HG03378 (cell line): Measurements from ENCODE around the gene OSR1.
"Not testable (repeated sequence)": the region's sequence is repeated elsewhere in the genome, so short reads cannot be mapped to it uniquely, and the experiment has no call there.

Experiments
- ATAC-seq: cut with Tn5 transposase; IDR thresholded peaks from one replicate; pipeline ENCODE4 v1.9.1; 2021; ENCODE audit warnings: mild to moderate bottlenecking, moderate library complexity; ENCODE audit not compliant: unreplicated experiment

The OSR1 gene

GRCh38 chr2:19358242-19359020 lies at the start of gene OSR1:
OSR1 (minus strand) TSS chr2:19358623; CDS start chr2:19353805, 4,818 bp downstream.
- no peak for ATAC-seq

- ATAC-seq = no peak
Measured at GRCh38 chr2:19403785-19404184, 45.4 kb upstream of the OSR1 start.

- no peak for ATAC-seq
Measured at GRCh38 chr2:19392191-19392590, 33.8 kb upstream of the OSR1 start.

GRCh38 chr2:19389469-19389868 lies 31.0 kb upstream of the OSR1 start:
- ATAC-seq = not testable (repeated sequence)

GRCh38 chr2:19380532-19380931 lies 22.1 kb upstream of the OSR1 start:
- ATAC-seq = no peak

GRCh38 chr2:19378939-19379338 lies 20.5 kb upstream of the OSR1 start:
- no peak for ATAC-seq

GRCh38 chr2:19377717-19378116 lies 19.3 kb upstream of the OSR1 start:
- ATAC-seq = no peak

- no peak for ATAC-seq
Measured at GRCh38 chr2:19373352-19373751, 14.9 kb upstream of the OSR1 start.

GRCh38 chr2:19371996-19372582 lies 13.7 kb upstream of the OSR1 start:
- ATAC-seq = no peak

- no peak for ATAC-seq
Measured at GRCh38 chr2:19369341-19369955, 11.0 kb upstream of the OSR1 start.

GRCh38 chr2:19368760-19369159 lies 10.3 kb upstream of the OSR1 start:
- no peak for ATAC-seq

GRCh38 chr2:19367326-19367725 lies 8.9 kb upstream of the OSR1 start:
- ATAC-seq = no peak

- no peak for ATAC-seq
Measured at GRCh38 chr2:19365126-19365525, 6.7 kb upstream of the OSR1 start.

GRCh38 chr2:19364014-19364413 lies 5.6 kb upstream of the OSR1 start:
- ATAC-seq = no peak

- ATAC-seq = no peak
Measured at GRCh38 chr2:19363474-19363778, 5.0 kb upstream of the OSR1 start.

GRCh38 chr2:19362755-19363473 lies 4.5 kb upstream of the OSR1 start:
- peak; percentile 51 for ATAC-seq

- no peak for ATAC-seq
Measured at GRCh38 chr2:19362094-19362754, 3.8 kb upstream of the OSR1 start.

- ATAC-seq = no peak
Measured at GRCh38 chr2:19361325-19361990, 3.0 kb upstream of the OSR1 start.

GRCh38 chr2:19360966-19361321 lies 2.5 kb upstream of the OSR1 start:
- ATAC-seq = no peak

- no peak for ATAC-seq
Measured at GRCh38 chr2:19360266-19360965, 2.0 kb upstream of the OSR1 start.
